Neural progenitor cell (in vitro differentiated cells): ENCODE data around the gene PPA2. TPM values are rescaled to one million over a fixed set of nuclear protein-coding genes. Genes with fewer than 3 reads are reported as not detected.

ENCODE experiments used
- DNase-seq: peaks from one replicate; pipeline ENCODE4 v3.0.0-alpha.2; 2016; ENCODE audit warnings: low spot score
- H2AFZ ChIP-seq: fragments of 200-600 bp; sonication (generic); replicated peaks from 2 replicates; pipeline ENCODE4 v1.6.1; 2016; ENCODE audit warnings: antibody characterized with exemption
- H3F3A ChIP-seq: fragments of 200-600 bp; sonication (generic); 2 replicates; pipeline ENCODE4 v1.6.1; 2016; ENCODE audit warnings: antibody characterized with exemption, low read depth
- H3K27ac ChIP-seq: fragments of 200-600 bp; sonication (generic); 2 replicates; pipeline ENCODE4 v1.5.1; 2016; ENCODE audit warnings: mild to moderate bottlenecking
- H3K27me3 ChIP-seq: fragments of 200-600 bp; sonication (generic); 2 replicates; pipeline ENCODE4 v1.6.1; 2016; ENCODE audit warnings: mild to moderate bottlenecking, moderate library complexity
- H3K36me3 ChIP-seq: fragments of 200-600 bp; sonication (generic); 2 replicates; pipeline ENCODE4 v1.5.1; 2016
- H3K4me1 ChIP-seq: fragments of 200-600 bp; sonication (generic); 2 replicates; pipeline ENCODE4 v1.6.1; 2016; ENCODE audit warnings: mixed run types
- H3K4me2 ChIP-seq: fragments of 200-600 bp; sonication (generic); 2 replicates; pipeline ENCODE4 v1.6.1; 2016
- H3K4me3 ChIP-seq: fragments of 200-600 bp; sonication (generic); 2 replicates; pipeline ENCODE4 v1.5.1; 2016
- H3K79me2 ChIP-seq: fragments of 200-600 bp; sonication (generic); 2 replicates; pipeline ENCODE4 v1.6.1; 2016; ENCODE audit warnings: low read depth
- H3K9ac ChIP-seq: fragments of 200-600 bp; sonication (generic); 2 replicates; pipeline ENCODE4 v1.6.1; 2016
- H3K9me3 ChIP-seq: fragments of 200-600 bp; sonication (generic); 2 replicates; pipeline ENCODE4 v1.5.1; 2016; ENCODE audit warnings: low read depth
- H4K20me1 ChIP-seq: fragments of 200-600 bp; sonication (generic); 2 replicates; pipeline ENCODE4 v1.6.1; 2016; ENCODE audit warnings: low read depth
- H3K27ac Mint-ChIP-seq: 3 replicates; pipeline ENCODE4 v1.8.0; 2021; ENCODE audit warnings: mixed read lengths
- H3K27me3 Mint-ChIP-seq: 2 replicates; pipeline ENCODE4 v1.8.0; 2022; ENCODE audit warnings: low read depth, mild to moderate bottlenecking, inconsistent platforms, moderate library complexity, mixed read lengths; ENCODE audit not compliant: insufficient read depth
- H3K36me3 Mint-ChIP-seq: 3 replicates; pipeline ENCODE4 v1.8.0; 2021; ENCODE audit warnings: mixed read lengths
- H3K4me1 Mint-ChIP-seq: 3 replicates; pipeline ENCODE4 v1.8.0; 2021; ENCODE audit warnings: mixed read lengths
- H3K4me3 Mint-ChIP-seq: 3 replicates; pipeline ENCODE4 v1.8.0; 2021; ENCODE audit warnings: mild to moderate bottlenecking, moderate library complexity, mixed read lengths
- H3K9me3 Mint-ChIP-seq: 3 replicates; pipeline ENCODE4 v1.8.0; 2020; ENCODE audit warnings: mixed read lengths
- EZH2 ChIP-seq: fragments of 200-600 bp; sonication (generic); IDR thresholded peaks from 2 replicates; pipeline ENCODE4 v1.6.1; 2017; ENCODE audit warnings: antibody characterized with exemption, mild to moderate bottlenecking, moderate library complexity
- EZH2phosphoT487 ChIP-seq: fragments of 200-600 bp; sonication (generic); IDR thresholded peaks from 2 replicates; pipeline ENCODE4 v1.6.1; 2017; ENCODE audit warnings: antibody characterized with exemption
- total RNA-seq: library from RNA; depleted of rRNA; stranded (reverse); fragments of >200 nt; gene quantifications from 2 replicates; pipeline ENCODE4 v1.2.3, GENCODE V29; 2015; ENCODE audit warnings: low replicate concordance
- TF ChIP-seq, protein P1 (sequence below): fragments of 200-600 bp; sonication (generic); IDR thresholded peaks from 2 replicates; pipeline ENCODE4 v1.5.1; 2017; ENCODE audit warnings: antibody characterized with exemption, mild to moderate bottlenecking

PPA2 gene
- 178 and 237 TPM in 2 replicates for total RNA-seq

DNA sequence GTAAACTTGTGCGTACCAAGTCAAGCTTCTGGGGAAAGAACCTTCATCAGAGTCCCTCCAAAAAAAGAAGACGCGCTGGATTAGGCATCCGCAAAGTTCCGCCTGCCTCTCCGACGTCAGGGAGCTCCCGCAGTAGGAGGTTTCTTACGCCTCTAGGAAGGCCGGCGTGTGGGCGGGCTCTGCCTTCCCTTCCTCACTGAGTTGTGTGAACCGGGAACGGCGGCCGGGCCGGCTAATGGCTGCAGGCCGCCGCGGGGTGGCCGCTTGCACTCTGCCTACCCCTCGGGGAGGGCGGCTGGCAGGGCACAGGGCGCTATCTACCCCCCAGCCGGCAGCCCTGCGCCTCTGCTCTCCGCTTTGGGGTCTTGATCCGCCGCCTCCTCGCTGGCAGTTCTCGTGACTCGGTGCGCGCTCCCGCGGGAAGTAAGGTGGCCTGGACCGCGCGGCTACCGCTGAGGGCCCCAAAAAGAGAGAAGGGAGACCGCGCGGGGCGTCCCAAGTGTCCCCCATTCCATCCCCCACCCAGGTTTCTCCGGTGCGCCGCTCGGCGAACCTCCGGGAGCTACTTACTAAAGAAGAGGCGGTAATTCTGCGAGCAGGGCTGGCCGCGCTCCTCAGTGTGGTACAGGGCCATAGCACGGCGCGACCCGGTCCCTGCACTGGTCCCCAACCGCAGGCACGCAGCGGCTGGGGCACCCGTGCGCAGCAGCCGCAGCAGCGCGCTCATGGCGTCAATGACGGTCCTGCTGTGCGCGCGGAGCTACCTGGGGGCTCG is at the start of gene PPA2:
Gene PPA2 (minus strand): TSS at position 739 of the 775 bp plus-strand sequence. CDS start 12 bp downstream, at position 727.
- Mint-ChIP-seq H3K27me3 (peaks cover 2% of the 10 kb centered on the region), H3K27ac (peak within 1 kb of the TSS; percentile 95), H3K4me3 (peak within 1 kb of the TSS; percentile 99), H3K36me3 (peaks cover 27% of the 10 kb centered on the region), H3K9me3 (peaks cover 9% of the 10 kb centered on the region), H3K4me1 (peaks cover 21% of the 10 kb centered on the region)
- Histone ChIP-seq H3K36me3 (no peaks in the 10 kb centered on the region), H3K9me3 (no peaks in the 10 kb centered on the region), H3K4me2 (peak within 1 kb of the TSS; percentile 84), H3K9ac (peak within 1 kb of the TSS; percentile 69), H3K27ac (peak within 1 kb of the TSS; percentile 92), H3K4me3 (peak within 1 kb of the TSS; percentile 61), H4K20me1 (peaks cover 42% of the 10 kb centered on the region), H3K27me3 (peaks cover 40% of the 10 kb centered on the region), H2AFZ (peak within 1 kb of the TSS; percentile 47), H3K79me2 (peaks cover 47% of the 10 kb centered on the region), H3K4me1 (peaks cover 21% of the 10 kb centered on the region), H3F3A (peaks cover 14% of the 10 kb centered on the region)
- peak; percentile 94 for DNase-seq
- TF ChIP-seq, protein P1, sequence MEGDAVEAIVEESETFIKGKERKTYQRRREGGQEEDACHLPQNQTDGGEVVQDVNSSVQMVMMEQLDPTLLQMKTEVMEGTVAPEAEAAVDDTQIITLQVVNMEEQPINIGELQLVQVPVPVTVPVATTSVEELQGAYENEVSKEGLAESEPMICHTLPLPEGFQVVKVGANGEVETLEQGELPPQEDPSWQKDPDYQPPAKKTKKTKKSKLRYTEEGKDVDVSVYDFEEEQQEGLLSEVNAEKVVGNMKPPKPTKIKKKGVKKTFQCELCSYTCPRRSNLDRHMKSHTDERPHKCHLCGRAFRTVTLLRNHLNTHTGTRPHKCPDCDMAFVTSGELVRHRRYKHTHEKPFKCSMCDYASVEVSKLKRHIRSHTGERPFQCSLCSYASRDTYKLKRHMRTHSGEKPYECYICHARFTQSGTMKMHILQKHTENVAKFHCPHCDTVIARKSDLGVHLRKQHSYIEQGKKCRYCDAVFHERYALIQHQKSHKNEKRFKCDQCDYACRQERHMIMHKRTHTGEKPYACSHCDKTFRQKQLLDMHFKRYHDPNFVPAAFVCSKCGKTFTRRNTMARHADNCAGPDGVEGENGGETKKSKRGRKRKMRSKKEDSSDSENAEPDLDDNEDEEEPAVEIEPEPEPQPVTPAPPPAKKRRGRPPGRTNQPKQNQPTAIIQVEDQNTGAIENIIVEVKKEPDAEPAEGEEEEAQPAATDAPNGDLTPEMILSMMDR = no peak
- TF ChIP-seq EZH2phosphoT487 (no peak), EZH2 (no peak)

DNA sequence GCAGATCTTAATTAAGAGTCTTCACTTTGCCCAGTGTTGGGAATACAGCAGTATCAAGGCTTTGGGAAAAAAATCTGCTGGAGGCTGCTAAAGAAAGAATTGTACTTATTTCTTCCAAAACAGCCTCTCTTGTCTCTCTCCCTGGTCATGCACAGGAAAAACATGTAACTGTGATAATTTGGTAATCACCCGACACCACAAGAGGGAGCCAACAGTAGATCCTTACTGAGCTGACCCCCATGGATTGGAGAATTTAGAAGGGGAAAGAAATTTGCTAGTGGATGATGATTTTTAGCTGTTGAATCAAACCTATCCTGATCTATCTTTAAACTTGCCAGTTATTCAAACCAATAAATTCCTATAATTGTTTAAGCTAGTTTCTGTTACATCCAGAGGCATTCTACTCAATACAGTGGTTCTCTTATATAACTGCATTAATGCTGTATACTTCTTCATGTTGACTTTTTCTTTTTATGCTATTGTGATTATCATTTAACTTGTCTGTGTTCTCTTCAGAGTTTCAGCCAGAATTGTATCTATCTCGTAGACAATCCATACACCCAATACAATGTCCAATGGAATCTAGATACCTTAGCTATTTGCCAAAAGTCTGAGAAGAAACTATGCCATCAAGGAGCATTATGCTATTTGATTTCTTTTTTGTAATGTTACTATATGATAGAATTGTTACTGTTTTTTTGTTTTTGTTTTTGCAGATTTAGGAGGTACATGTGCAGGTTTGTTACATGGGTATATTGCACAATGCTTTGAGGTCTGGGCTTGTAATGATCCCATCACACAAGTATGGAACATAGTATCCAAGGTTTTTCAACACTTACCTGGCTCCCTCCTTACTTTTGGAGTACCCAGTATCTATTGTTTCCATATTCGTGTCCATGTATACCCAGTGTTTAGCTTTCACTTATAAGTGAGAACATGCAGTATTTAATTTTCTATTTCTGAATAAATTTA is 47.2 kb upstream of the PPA2 start:
- DNase-seq = peak; percentile 68
- H3K27me3 ChIP-seq = peaks cover 11% of the 10 kb centered on the region
- no peak overlapping the region for H3K4me2 ChIP-seq
- Mint-ChIP-seq H3K36me3 (no peaks in the 10 kb centered on the region), H3K27me3 (no peaks in the 10 kb centered on the region), H3K9me3 (no peaks in the 10 kb centered on the region), H3K27ac (no peak overlapping the region), H3K4me1 (no peaks in the 10 kb centered on the region), H3K4me3 (no peak overlapping the region)
- no peak overlapping the region for H2AFZ ChIP-seq
- no peaks in the 10 kb centered on the region for H3K36me3 ChIP-seq
- H3K27ac ChIP-seq = no peak overlapping the region
- H3F3A ChIP-seq = no peaks in the 10 kb centered on the region
- H3K4me3 ChIP-seq = no peak overlapping the region
- H3K9me3 ChIP-seq = no peaks in the 10 kb centered on the region
- no peaks in the 10 kb centered on the region for H3K79me2 ChIP-seq
- H3K9ac ChIP-seq = no peak overlapping the region
- H3K4me1 ChIP-seq = no peaks in the 10 kb centered on the region
- no peaks in the 10 kb centered on the region for H4K20me1 ChIP-seq
- no peak for TF ChIP-seq EZH2
- TF ChIP-seq, protein P1 = peak; percentile 84

DNA sequence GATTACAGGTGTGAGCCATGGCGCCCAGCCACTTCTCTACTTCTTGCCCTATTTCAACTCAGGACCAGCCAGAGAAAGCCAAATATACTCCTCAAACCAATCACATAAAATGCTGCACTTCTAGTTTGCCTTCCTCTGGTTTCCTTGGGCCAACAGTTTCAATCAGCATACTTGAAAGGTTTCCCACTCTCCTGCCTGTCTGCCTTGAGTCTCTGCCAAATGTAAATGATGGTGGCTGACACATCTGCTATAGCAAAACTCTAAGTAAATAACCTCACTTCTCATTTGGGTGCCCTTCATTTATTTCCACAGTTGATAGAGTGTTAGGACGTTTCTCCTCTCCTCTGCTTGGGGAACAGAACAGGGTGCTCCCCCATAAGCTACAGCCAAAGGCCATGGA is 36.4 kb upstream of the PPA2 start:
- Histone ChIP-seq H3F3A (no peaks in the 10 kb centered on the region), H3K36me3 (no peaks in the 10 kb centered on the region), H3K9me3 (no peaks in the 10 kb centered on the region), H3K4me3 (no peak overlapping the region), H3K4me1 (no peaks in the 10 kb centered on the region), H3K79me2 (no peaks in the 10 kb centered on the region), H3K27me3 (peaks cover 4% of the 10 kb centered on the region), H3K4me2 (no peak overlapping the region), H2AFZ (no peak overlapping the region), H3K9ac (no peak overlapping the region), H3K27ac (no peak overlapping the region), H4K20me1 (no peaks in the 10 kb centered on the region)
- H3K9me3 Mint-ChIP-seq = peaks cover 11% of the 10 kb centered on the region
- no peak for DNase-seq
- no peak overlapping the region for H3K27ac Mint-ChIP-seq
- no peaks in the 10 kb centered on the region for H3K36me3 Mint-ChIP-seq
- H3K27me3 Mint-ChIP-seq = no peaks in the 10 kb centered on the region
- TF ChIP-seq, protein P1 = no peak
- TF ChIP-seq EZH2 (no peak), EZH2phosphoT487 (no peak)
- no peaks in the 10 kb centered on the region for H3K4me1 Mint-ChIP-seq
- no peak overlapping the region for H3K4me3 Mint-ChIP-seq
